Trophoblast cell (in vitro differentiated cells and primary cell): ENCODE measurements around the gene SRSF2.

ENCODE experiments used
- DNase-seq, 2 donors: peaks; one replicate each; pipeline ENCODE4 v3.0.0-alpha.2; 2016
- H2AFZ ChIP-seq: 2 replicates; pipeline ENCODE4 v1.6.1; 2013; ENCODE audit warnings: low read length, moderate library complexity, mild to moderate bottlenecking; ENCODE audit not compliant: insufficient read depth, poor library complexity
- H2AK5ac ChIP-seq: 2 replicates; pipeline ENCODE4 v1.6.1; 2013; ENCODE audit warnings: mild to moderate bottlenecking, low read length
- H2BK120ac ChIP-seq: 2 replicates; pipeline ENCODE4 v1.6.1; 2013; ENCODE audit warnings: low read length, mild to moderate bottlenecking, moderate library complexity; ENCODE audit not compliant: insufficient read depth, poor library complexity
- H2BK12ac ChIP-seq: 2 replicates; pipeline ENCODE4 v1.6.1; 2013; ENCODE audit warnings: mild to moderate bottlenecking, low read length, moderate library complexity
- H2BK5ac ChIP-seq: 2 replicates; pipeline ENCODE4 v1.6.1; 2013; ENCODE audit warnings: low read length, low read depth, moderate library complexity, mild to moderate bottlenecking; ENCODE audit not compliant: poor library complexity
- H3K14ac ChIP-seq: 2 replicates; pipeline ENCODE4 v1.6.1; 2013; ENCODE audit warnings: mild to moderate bottlenecking, low read length
- H3K18ac ChIP-seq: 2 replicates; pipeline ENCODE4 v1.6.1; 2013; ENCODE audit warnings: mild to moderate bottlenecking, low read length
- H3K23ac ChIP-seq: 2 replicates; pipeline ENCODE4 v1.6.1; 2013; ENCODE audit warnings: low read length
- H3K27ac ChIP-seq: 2 replicates; pipeline ENCODE4 v1.5.1; 2013; ENCODE audit warnings: low read depth, mild to moderate bottlenecking, inconsistent platforms, low read length, moderate library complexity
- H3K27me3 ChIP-seq: 2 replicates; pipeline ENCODE4 v1.6.1; 2013; ENCODE audit warnings: inconsistent platforms, mild to moderate bottlenecking, low read length, moderate library complexity; ENCODE audit not compliant: insufficient read depth
- H3K36me3 ChIP-seq, 2 experiments: 1 replicate in 1 of 2; 2 replicates in 1 of 2; pipeline ENCODE4 v1.6.1; 2013; ENCODE audit warnings: low read length in 2 of 2, mild to moderate bottlenecking in 2 of 2, moderate library complexity in 1 of 2; ENCODE audit not compliant: insufficient read depth in 2 of 2, control insufficient read depth in 1 of 2
- H3K4ac ChIP-seq: 2 replicates; pipeline ENCODE4 v1.6.1; 2013; ENCODE audit warnings: low read depth, mild to moderate bottlenecking, low read length, moderate library complexity
- H3K4me1 ChIP-seq, 2 experiments: 1 replicate in 1 of 2; 2 replicates in 1 of 2; pipeline ENCODE4 v1.6.1; 2013; ENCODE audit warnings: low read length in 2 of 2, mild to moderate bottlenecking in 2 of 2, moderate library complexity in 1 of 2; ENCODE audit not compliant: insufficient read depth in 2 of 2, control insufficient read depth in 1 of 2
- H3K4me2 ChIP-seq: 2 replicates; pipeline ENCODE4 v1.6.1; 2013; ENCODE audit warnings: inconsistent platforms, mild to moderate bottlenecking, low read length, moderate library complexity
- H3K4me3 ChIP-seq: 2 replicates; pipeline ENCODE4 v1.5.1; 2013; ENCODE audit warnings: mild to moderate bottlenecking, low read depth, low read length, inconsistent platforms
- H3K79me1 ChIP-seq: one replicate; pipeline ENCODE4 v1.6.1; 2013; ENCODE audit warnings: low read length
- H3K79me2 ChIP-seq: 2 replicates; pipeline ENCODE4 v1.6.1; 2013; ENCODE audit warnings: low read length, mild to moderate bottlenecking; ENCODE audit not compliant: control insufficient read depth, insufficient read depth, poor library complexity
- H3K9ac ChIP-seq: 2 replicates; pipeline ENCODE4 v1.6.1; 2013; ENCODE audit warnings: mild to moderate bottlenecking, low read length
- H3K9me3 ChIP-seq: 2 replicates; pipeline ENCODE4 v1.6.1; 2013; ENCODE audit warnings: low read depth, mild to moderate bottlenecking, control low read depth, inconsistent platforms, low read length; ENCODE audit not compliant: insufficient read depth
- H4K12ac ChIP-seq: 2 replicates; pipeline ENCODE4 v1.6.1; 2013; ENCODE audit warnings: low read depth, mild to moderate bottlenecking, low read length, moderate library complexity
- H4K8ac ChIP-seq: 2 replicates; pipeline ENCODE4 v1.6.1; 2013; ENCODE audit warnings: low read depth, mild to moderate bottlenecking, low read length, moderate library complexity
- H4K91ac ChIP-seq: one replicate; pipeline ENCODE4 v1.6.1; 2013; ENCODE audit warnings: low read depth, mild to moderate bottlenecking, low read length, moderate library complexity
- WGBS: extraction: QIAGEN DNeasy Blood & Tissue Kit; methylation state at CpG from one replicate; pipeline ENCODE4 v1.1.7; 2013; ENCODE audit warnings: missing lambda C conversion rate; ENCODE audit not compliant: insufficient read length, insufficient coverage; ENCODE audit errors: extremely low coverage; 5-methylcytosine and 5-hydroxymethylcytosine counted together

Gene SRSF2

DNA sequence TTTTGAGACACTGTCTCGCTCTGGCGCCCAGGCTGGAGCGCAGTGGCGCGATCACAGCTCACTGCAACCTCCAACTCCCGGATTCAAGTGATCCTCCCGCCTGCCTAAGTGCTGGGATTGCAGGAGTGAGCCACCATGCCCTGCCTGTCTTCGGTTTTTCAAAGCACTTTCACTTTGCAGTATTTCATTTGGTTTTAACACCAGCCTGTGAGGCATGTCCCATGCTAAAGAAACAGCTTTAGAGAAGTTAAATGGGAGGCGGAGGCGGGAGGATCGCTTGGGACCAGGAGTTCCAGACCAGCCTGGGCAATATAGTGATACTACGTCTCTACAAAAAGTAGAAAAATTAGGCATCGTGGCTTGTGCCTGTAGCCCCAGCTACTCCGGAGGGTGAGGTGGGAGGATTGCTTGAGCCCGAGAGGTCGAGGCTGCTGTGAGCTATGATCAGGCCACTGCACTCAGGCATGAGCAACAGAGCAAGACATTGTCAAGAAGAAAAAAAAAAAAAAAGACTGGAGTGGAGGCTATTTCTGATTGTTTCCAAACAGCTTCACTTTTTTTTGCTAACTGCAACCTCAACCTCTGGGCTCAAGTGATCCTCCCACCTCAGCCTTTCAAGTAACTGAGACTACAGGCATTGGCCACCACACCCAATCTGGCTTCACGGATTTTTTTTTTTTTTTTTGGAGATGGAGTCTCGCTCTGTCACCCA is 9.2 kb downstream of the SRSF2 start:
- no peak overlapping the region for H3K27ac ChIP-seq
- H2BK120ac ChIP-seq, result no peak overlapping the region
- H3K79me2 ChIP-seq, result peaks cover 6% of the 10 kb centered on the region
- no peaks in the 10 kb centered on the region for H3K4me1 ChIP-seq
- H3K27me3 ChIP-seq, result no peaks in the 10 kb centered on the region
- peak overlapping the region; percentile 80 for H3K4me2 ChIP-seq
- peaks cover 17 to 19% of the 10 kb centered on the region in 2 experiments for H3K36me3 ChIP-seq
- no peak overlapping the region for H2BK12ac ChIP-seq
- H4K12ac ChIP-seq, result no peak overlapping the region
- no peak overlapping the region for H2AK5ac ChIP-seq
- no peak overlapping the region for H3K4me3 ChIP-seq
- no peak overlapping the region for H3K9ac ChIP-seq
- H3K14ac ChIP-seq, result no peak overlapping the region
- peak in 1 of 2 donors; percentile 43 for DNase-seq
- whole genome bisulfite sequencing, result no CpG with 5 or more reads among the region's 18 CpGs
- H2AFZ ChIP-seq, result no peak overlapping the region
- H4K8ac ChIP-seq, result no peak overlapping the region
- no peak overlapping the region for H3K23ac ChIP-seq
- no peak overlapping the region for H2BK5ac ChIP-seq
- no peak overlapping the region for H3K18ac ChIP-seq
- peaks cover 11% of the 10 kb centered on the region for H3K79me1 ChIP-seq
- no peaks in the 10 kb centered on the region for H3K9me3 ChIP-seq
- no peak overlapping the region for H4K91ac ChIP-seq
- no peak overlapping the region for H3K4ac ChIP-seq

DNA sequence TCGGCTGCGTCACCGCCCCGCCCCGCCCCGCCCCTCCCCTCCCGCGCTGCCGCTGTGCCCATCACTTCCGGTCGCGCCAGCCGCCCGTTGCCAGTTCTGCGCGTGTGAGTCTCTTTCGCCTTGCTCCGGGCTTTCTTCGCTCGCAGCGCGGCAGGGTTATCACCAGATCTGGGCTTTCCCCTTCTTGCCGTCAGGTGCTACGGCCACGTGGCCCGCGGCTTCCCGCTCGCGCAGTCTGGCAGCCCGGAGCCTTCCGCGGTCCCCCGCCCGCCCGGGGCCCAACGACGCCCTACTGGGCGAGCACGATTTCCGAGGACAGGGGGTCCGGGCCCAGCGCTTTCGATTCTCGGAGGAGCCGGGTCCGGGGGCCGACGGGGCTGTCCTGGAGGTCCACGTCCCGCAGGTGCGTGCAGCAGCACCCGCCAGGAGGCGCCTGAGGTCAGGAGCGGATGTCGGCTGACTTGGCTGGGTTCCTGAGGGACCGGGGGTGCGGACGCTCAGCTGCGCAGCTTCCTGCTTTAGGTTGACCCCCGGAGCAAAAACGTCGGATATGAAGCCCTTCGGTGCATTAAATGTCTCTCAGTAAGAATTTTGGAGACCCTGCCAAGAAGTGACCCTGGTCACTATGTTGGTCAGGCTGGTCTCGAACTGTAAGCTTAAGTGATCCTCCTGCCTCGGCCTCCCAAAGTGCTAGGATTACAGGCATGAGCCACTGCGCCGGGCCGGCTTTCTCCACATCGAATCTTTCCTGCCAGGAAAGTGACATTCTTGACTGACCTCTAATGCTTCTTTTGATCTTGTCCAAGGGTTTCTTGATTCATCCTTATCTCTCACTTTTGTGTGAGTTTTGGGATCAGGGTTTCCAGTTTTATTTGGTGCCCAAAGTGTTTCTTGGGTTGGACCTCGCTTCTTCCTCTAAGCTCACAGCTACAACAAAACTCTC is 10.1 kb downstream of the SRSF2 start, which contains the start of gene METTL23:
Gene METTL23, plus strand, starts transcription at position 64 of the 943 bp plus-strand sequence. CDS start 2,872 bp downstream, outside the sequence.
- peak within 1 kb of the TSS; percentile 84 for H2BK5ac ChIP-seq
- peaks cover 11% of the 10 kb centered on the region for H3K79me1 ChIP-seq
- no peak within 1 kb of the TSS for H3K23ac ChIP-seq
- WGBS, result no CpG with 5 or more reads among the region's 71 CpGs
- peak within 1 kb of the TSS; percentile 97 for H3K9ac ChIP-seq
- peak within 1 kb of the TSS; percentile 90 for H3K14ac ChIP-seq
- no peaks in the 10 kb centered on the region for H3K27me3 ChIP-seq
- H3K9me3 ChIP-seq, result no peaks in the 10 kb centered on the region
- H2BK12ac ChIP-seq, result no peak within 1 kb of the TSS
- peak within 1 kb of the TSS; percentile 99 for H3K4me3 ChIP-seq
- H3K36me3 ChIP-seq, result peaks cover 18 to 21% of the 10 kb centered on the region in 2 experiments
- H2BK120ac ChIP-seq, result peak within 1 kb of the TSS; percentile 61
- peak within 1 kb of the TSS; percentile 65 for H2AFZ ChIP-seq
- peak within 1 kb of the TSS; percentile 62 for H3K4ac ChIP-seq
- H4K12ac ChIP-seq, result peak within 1 kb of the TSS; percentile 79
- peak within 1 kb of the TSS; percentile 85 for H4K8ac ChIP-seq
- peak in 1 of 2 donors; percentile 94 for DNase-seq
- peak within 1 kb of the TSS; percentile 86 for H3K4me2 ChIP-seq
- H3K79me2 ChIP-seq, result peaks cover 6% of the 10 kb centered on the region
- H2AK5ac ChIP-seq, result no peak within 1 kb of the TSS
- peak within 1 kb of the TSS; percentile 86 for H4K91ac ChIP-seq
- peak within 1 kb of the TSS; percentile 95 for H3K27ac ChIP-seq
- H3K4me1 ChIP-seq, result no peaks in the 10 kb centered on the region
- peak within 1 kb of the TSS; percentile 65 for H3K18ac ChIP-seq

DNA sequence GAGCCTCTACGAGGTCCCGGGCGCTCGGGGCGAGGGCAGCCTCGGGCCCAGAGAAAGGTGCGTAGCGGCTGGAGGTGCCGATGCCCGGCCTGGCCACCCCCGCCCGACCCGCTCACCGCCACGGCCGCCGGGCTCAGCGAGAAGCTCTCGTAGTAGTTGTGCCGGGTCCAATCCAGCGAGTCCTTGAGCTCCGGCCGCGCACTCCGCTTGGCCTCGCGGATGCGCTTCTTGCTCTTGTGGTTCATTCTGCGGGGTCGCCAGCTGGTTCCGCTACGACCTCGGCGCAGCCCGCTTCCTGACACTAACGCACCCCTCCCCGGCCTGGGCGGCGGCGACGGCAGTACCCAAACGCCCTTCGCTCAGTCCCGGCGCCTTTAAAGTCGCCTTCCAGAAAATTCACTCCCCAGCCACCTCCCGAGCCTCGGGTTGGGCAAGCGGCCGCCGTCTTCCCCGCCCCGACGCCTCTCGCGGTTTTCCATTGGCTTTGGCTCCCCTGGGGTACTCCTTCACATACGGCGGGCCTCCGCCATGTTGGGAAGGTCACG is 10.8 kb downstream of the SRSF2 start, which contains the start of gene JMJD6:
Gene JMJD6, minus strand, starts transcription at position 376 of the 545 bp plus-strand sequence. Its CDS starts 131 bp downstream, at position 245.
- Histone ChIP-seq H2AFZ (peak within 1 kb of the TSS; percentile 65), H3K36me3 (peaks cover 22 to 28% of the 10 kb centered on the region in 2 experiments), H3K79me1 (peaks cover 11% of the 10 kb centered on the region), H2BK5ac (peak within 1 kb of the TSS; percentile 84), H3K18ac (peak within 1 kb of the TSS; percentile 65), H3K4me3 (peak within 1 kb of the TSS; percentile 99), H4K91ac (peak within 1 kb of the TSS; percentile 86), H3K4ac (peak within 1 kb of the TSS; percentile 62), H3K23ac (no peak within 1 kb of the TSS), H3K4me1 (no peaks in the 10 kb centered on the region), H2BK120ac (peak within 1 kb of the TSS; percentile 61), H4K8ac (peak within 1 kb of the TSS; percentile 85), H3K4me2 (peak within 1 kb of the TSS; percentile 86), H2AK5ac (no peak within 1 kb of the TSS), H3K79me2 (peaks cover 6% of the 10 kb centered on the region), H3K27ac (peak within 1 kb of the TSS; percentile 95), H3K27me3 (no peaks in the 10 kb centered on the region), H3K14ac (peak within 1 kb of the TSS; percentile 90), H2BK12ac (no peak within 1 kb of the TSS), H4K12ac (peak within 1 kb of the TSS; percentile 79), H3K9me3 (no peaks in the 10 kb centered on the region), H3K9ac (peak within 1 kb of the TSS; percentile 97)
- no CpG with 5 or more reads among the region's 60 CpGs for WGBS
- peak in 1 of 2 donors; percentile 92 for DNase-seq
